ENCODE results near the gene UPK3B.
"Not testable (repeated sequence)": the region's sequence is repeated elsewhere in the genome, so short reads cannot be mapped to it uniquely, and the experiment has no call there.

DNA sequence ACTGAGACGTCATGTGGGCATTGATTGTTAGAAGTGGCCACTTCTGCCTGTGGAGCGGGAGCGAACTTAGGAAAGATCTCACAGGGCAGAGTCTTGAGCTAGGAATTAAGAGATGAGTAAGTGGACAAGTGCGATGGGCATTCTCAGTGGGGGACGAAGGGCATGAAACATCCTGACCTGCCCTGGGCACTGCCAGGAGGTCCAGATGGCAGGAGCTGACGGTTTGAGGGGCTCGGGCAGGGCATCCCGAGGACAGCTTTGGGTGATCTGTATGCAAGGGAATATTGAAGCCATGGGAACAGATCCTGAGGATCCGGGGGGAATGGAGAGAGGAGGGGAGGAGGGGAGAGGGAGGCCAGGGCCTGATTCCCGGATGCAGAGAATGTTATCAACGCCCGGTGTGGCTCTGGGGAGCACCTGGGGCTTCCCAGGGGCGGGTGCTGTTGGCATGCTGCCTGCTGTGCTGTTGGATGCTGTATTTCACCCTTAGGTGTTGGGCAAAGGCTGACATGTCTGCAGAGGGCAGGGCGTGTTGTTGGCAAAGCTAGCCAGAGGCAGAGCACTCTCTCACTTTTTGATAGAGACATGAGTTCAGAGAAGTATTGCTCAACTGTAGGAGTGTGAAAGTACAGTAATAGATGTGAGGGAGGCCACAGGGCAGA, 42.5 kb upstream of the UPK3B start:
- not testable (repeated sequence) for TF ChIP-seq POLR2A (IDR thresholded peaks at IDR 0.05)
- TF ChIP-seq, protein P1, sequence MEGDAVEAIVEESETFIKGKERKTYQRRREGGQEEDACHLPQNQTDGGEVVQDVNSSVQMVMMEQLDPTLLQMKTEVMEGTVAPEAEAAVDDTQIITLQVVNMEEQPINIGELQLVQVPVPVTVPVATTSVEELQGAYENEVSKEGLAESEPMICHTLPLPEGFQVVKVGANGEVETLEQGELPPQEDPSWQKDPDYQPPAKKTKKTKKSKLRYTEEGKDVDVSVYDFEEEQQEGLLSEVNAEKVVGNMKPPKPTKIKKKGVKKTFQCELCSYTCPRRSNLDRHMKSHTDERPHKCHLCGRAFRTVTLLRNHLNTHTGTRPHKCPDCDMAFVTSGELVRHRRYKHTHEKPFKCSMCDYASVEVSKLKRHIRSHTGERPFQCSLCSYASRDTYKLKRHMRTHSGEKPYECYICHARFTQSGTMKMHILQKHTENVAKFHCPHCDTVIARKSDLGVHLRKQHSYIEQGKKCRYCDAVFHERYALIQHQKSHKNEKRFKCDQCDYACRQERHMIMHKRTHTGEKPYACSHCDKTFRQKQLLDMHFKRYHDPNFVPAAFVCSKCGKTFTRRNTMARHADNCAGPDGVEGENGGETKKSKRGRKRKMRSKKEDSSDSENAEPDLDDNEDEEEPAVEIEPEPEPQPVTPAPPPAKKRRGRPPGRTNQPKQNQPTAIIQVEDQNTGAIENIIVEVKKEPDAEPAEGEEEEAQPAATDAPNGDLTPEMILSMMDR (IDR thresholded peaks at IDR 0.05 in 8 of 11, conservative IDR thresholded peaks at IDR 0.05 in 3 of 11) = not testable (repeated sequence)

Measured in spleen (tissue), 7 donors.